HEK293 (cell line): ENCODE data around the gene ACVR1.

Source experiments
- CTCF ChIA-PET: fragments of 350-600 bp; formaldehyde crosslinking; extraction: SDS; loops from one replicate; lab custom pipeline; 2021; ENCODE audit warnings: antibody characterized with exemption; lab: Yijun Ruan, JAX
- POLR2A ChIA-PET: fragments of 300-600 bp; formaldehyde crosslinking; extraction: SDS; loops from one replicate; lab custom pipeline; 2020; ENCODE audit warnings: antibody characterized with exemption, inconsistent platforms; lab: Yijun Ruan, JAX
- H3K27ac ChIP-seq: fragments of 200-500 bp; sonication (Bioruptor generic); 2 replicates; pipeline ENCODE4 v1.5.1; 2014; ENCODE audit warnings: low read depth, low read length, control low read depth, inconsistent platforms; ENCODE audit errors: extremely low read depth
- H3K36me3 ChIP-seq, 2 experiments: fragments of 200-500 bp in 1 of 2; sonication (Bioruptor generic) in 1 of 2; 1 replicate in 1 of 2; 2 replicates in 1 of 2; pipeline ENCODE4 v1.5.1; 2014 to 2017; ENCODE audit warnings: inconsistent platforms in 2 of 2, low read length in 2 of 2; ENCODE audit not compliant: control insufficient read depth in 2 of 2, insufficient read depth in 1 of 2
- H3K4me1 ChIP-seq: fragments of 200-500 bp; sonication (Bioruptor generic); 2 replicates; pipeline ENCODE4 v1.5.1; 2014; ENCODE audit warnings: mild to moderate bottlenecking, low read length, inconsistent platforms; ENCODE audit not compliant: control insufficient read depth, insufficient read depth
- H3K4me3 ChIP-seq: 2 replicates; pipeline ENCODE4 v1.5.1; 2011; ENCODE audit warnings: low read depth, mild to moderate bottlenecking, control low read depth, low read length, moderate library complexity
- H3K9me3 ChIP-seq: fragments of 200-500 bp; sonication (Bioruptor generic); 2 replicates; pipeline ENCODE4 v1.5.1; 2014; ENCODE audit warnings: low read depth, low read length, inconsistent platforms; ENCODE audit not compliant: control insufficient read depth, insufficient read depth
- GLIS2 ChIP-seq: fragments of 450-650 bp; formaldehyde crosslinking; IDR thresholded peaks from 2 replicates; pipeline ENCODE4 v1.5.1; 2016; ENCODE audit warnings: missing biosample characterization, missing genetic modification characterization
- HOXD13 ChIP-seq: sonication (generic); formaldehyde crosslinking; IDR thresholded peaks from 2 replicates; pipeline ENCODE4 v1.8.0; 2022; ENCODE audit warnings: missing genetic modification reagents, borderline replicate concordance
- KLF10 ChIP-seq: fragments of 450-650 bp; IDR thresholded peaks from 2 replicates; pipeline ENCODE4 v1.5.1; 2018; ENCODE audit warnings: missing biosample characterization, mild to moderate bottlenecking, missing genetic modification characterization
- YY1 ChIP-seq: fragments of 450-650 bp; formaldehyde crosslinking; IDR thresholded peaks from 2 replicates; pipeline ENCODE4 v1.5.1; 2018; ENCODE audit warnings: missing biosample characterization, missing genetic modification characterization
- ZFP41 ChIP-seq: fragments of 450-650 bp; formaldehyde crosslinking; IDR thresholded peaks from 2 replicates; pipeline ENCODE4 v1.5.1; 2016; ENCODE audit warnings: missing biosample characterization, missing genetic modification characterization, borderline replicate concordance
- ZNF140 ChIP-seq: fragments of 450-650 bp; formaldehyde crosslinking; IDR thresholded peaks from 2 replicates; pipeline ENCODE4 v1.5.1; 2016; ENCODE audit warnings: missing biosample characterization, missing genetic modification characterization
- ZNF324 ChIP-seq: fragments of 450-650 bp; formaldehyde crosslinking; IDR thresholded peaks from 2 replicates; pipeline ENCODE4 v1.5.1; 2016; ENCODE audit warnings: missing biosample characterization, missing genetic modification characterization
- ZNF394 ChIP-seq: fragments of 450-650 bp; formaldehyde crosslinking; IDR thresholded peaks from 2 replicates; pipeline ENCODE4 v1.5.1; 2016; ENCODE audit warnings: missing biosample characterization, missing genetic modification characterization, mild to moderate bottlenecking, moderate library complexity, borderline replicate concordance
- ZNF529 ChIP-seq: fragments of 450-650 bp; formaldehyde crosslinking; IDR thresholded peaks from 2 replicates; pipeline ENCODE4 v1.5.1; 2017; ENCODE audit warnings: missing genetic modification characterization, missing biosample characterization; ENCODE audit not compliant: insufficient replicate concordance
- ZNF707 ChIP-seq: fragments of 450-650 bp; formaldehyde crosslinking; IDR thresholded peaks from 2 replicates; pipeline ENCODE4 v1.5.1; 2016; ENCODE audit warnings: missing biosample characterization, missing genetic modification characterization
- ZNF777 ChIP-seq: fragments of 450-650 bp; formaldehyde crosslinking; IDR thresholded peaks from 2 replicates; pipeline ENCODE4 v1.5.1; 2017; ENCODE audit warnings: missing biosample characterization, missing genetic modification characterization, borderline replicate concordance
- ZSCAN23 ChIP-seq: fragments of 450-650 bp; formaldehyde crosslinking; IDR thresholded peaks from 2 replicates; pipeline ENCODE4 v1.5.1; 2016; ENCODE audit warnings: missing biosample characterization, missing genetic modification characterization
- TF ChIP-seq, protein P1 (sequence below): fragments of 450-650 bp; formaldehyde crosslinking; IDR thresholded peaks from 2 replicates; pipeline ENCODE4 v1.5.1; 2017; ENCODE audit warnings: missing biosample characterization, missing genetic modification characterization
- TF ChIP-seq, protein P2 (sequence below): fragments of 450-650 bp; formaldehyde crosslinking; conservative IDR thresholded peaks from 2 replicates; pipeline ENCODE4 v1.5.1; 2016; ENCODE audit warnings: low read depth, missing biosample characterization, missing genetic modification characterization

Gene ACVR1

DNA sequence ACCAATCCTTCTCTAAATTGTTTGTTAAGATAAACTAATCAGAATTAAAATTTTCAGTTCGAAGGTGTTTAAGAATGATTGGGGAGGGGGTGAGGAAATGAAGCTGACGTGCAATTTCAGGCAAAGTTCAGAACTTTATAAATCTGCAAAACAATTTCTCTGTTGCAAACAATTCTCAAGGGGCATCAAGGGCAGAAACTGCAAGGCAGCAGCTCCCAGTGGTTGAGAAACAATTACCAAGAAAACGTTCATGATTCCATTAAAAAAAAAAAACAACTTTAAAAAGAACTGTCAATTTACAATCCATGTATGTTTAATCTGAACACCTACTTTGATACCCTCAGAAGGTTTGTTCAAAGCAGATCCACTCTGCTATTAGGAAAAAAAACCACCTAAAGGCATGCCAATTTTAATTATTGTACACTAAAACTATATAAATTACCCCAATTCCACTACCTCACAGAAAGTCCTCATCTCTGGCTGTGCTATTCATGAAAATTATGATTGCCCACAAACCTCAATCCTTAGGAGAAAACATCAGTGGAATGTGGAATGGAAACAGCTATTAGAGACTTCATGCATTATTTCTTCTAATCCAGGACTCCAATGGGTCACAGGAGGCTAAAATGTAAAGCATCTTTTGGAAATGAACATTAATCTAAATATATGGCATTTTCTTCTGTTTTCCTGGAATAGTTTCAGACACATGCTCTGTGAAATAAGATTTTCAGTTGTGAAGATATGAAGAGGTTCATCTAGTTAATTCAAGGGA, 127.6 kb downstream of the ACVR1 start:
- CTCF ChIA-PET, result interaction anchor here (1.1 kb wide), 1 partner anchor 256 kb away, joined by 3 read pairs; no protein-coding TSS in a partner anchor
- no peak overlapping the region for H3K27ac ChIP-seq
- peaks cover 0 to 11% of the 10 kb centered on the region in 2 experiments; a peak in 1 of 3 replicates for H3K36me3 ChIP-seq
- H3K4me1 ChIP-seq, result no peaks in the 10 kb centered on the region
- TF ChIP-seq ZNF529 (tag by site-specific recombination), result no peak
- H3K4me3 ChIP-seq, result no peak overlapping the region
- no peaks in the 10 kb centered on the region for H3K9me3 ChIP-seq
- POLR2A ChIA-PET, result no interaction called here

DNA sequence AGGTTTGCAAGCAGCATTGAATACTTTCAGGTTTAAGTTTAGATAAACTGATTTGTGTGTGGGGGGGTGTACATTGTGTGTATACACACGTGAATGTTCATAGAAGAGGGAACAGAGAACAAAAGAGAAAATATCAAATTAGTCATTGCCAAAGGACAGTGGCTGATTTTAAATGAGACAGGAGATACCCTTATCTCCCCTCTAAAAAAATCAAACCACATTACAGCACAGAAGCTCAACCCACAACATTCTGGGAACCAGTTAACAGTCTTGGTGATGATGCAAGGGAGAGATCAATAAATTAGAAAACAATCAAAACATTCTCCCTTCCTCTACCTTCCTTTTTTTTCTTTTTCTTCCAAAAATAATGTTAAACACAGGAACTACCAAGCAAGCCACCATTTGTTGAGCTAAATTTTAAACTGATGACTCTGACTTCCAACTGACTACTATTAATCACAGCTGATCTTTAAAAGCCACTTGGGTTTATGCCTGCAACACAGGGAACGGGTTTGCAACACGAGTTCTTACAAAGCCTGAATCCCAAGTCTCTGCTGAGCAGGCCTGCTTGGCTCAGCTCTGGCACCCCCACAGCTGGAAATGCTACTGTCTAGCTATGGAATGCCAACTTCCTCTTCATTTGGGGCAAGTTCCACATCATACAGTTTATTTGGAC, 128.3 kb downstream of the ACVR1 start:
- no peak for TF ChIP-seq YY1 (tag by site-specific recombination)
- no peak for TF ChIP-seq KLF10 (tag by site-specific recombination)
- TF ChIP-seq ZNF140 (tag by site-specific recombination), result no peak
- TF ChIP-seq, protein P1, sequence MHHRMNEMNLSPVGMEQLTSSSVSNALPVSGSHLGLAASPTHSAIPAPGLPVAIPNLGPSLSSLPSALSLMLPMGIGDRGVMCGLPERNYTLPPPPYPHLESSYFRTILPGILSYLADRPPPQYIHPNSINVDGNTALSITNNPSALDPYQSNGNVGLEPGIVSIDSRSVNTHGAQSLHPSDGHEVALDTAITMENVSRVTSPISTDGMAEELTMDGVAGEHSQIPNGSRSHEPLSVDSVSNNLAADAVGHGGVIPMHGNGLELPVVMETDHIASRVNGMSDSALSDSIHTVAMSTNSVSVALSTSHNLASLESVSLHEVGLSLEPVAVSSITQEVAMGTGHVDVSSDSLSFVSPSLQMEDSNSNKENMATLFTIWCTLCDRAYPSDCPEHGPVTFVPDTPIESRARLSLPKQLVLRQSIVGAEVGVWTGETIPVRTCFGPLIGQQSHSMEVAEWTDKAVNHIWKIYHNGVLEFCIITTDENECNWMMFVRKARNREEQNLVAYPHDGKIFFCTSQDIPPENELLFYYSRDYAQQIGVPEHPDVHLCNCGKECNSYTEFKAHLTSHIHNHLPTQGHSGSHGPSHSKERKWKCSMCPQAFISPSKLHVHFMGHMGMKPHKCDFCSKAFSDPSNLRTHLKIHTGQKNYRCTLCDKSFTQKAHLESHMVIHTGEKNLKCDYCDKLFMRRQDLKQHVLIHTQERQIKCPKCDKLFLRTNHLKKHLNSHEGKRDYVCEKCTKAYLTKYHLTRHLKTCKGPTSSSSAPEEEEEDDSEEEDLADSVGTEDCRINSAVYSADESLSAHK (tag by site-specific recombination), result no peak
- TF ChIP-seq ZFP41 (tag by site-specific recombination), result no peak
- no peak for TF ChIP-seq ZNF394 (tag by site-specific recombination)
- TF ChIP-seq ZSCAN23 (tag by site-specific recombination), result no peak
- TF ChIP-seq ZNF777 (tag by site-specific recombination), result no peak
- TF ChIP-seq GLIS2, result no peak
- TF ChIP-seq, protein P2, sequence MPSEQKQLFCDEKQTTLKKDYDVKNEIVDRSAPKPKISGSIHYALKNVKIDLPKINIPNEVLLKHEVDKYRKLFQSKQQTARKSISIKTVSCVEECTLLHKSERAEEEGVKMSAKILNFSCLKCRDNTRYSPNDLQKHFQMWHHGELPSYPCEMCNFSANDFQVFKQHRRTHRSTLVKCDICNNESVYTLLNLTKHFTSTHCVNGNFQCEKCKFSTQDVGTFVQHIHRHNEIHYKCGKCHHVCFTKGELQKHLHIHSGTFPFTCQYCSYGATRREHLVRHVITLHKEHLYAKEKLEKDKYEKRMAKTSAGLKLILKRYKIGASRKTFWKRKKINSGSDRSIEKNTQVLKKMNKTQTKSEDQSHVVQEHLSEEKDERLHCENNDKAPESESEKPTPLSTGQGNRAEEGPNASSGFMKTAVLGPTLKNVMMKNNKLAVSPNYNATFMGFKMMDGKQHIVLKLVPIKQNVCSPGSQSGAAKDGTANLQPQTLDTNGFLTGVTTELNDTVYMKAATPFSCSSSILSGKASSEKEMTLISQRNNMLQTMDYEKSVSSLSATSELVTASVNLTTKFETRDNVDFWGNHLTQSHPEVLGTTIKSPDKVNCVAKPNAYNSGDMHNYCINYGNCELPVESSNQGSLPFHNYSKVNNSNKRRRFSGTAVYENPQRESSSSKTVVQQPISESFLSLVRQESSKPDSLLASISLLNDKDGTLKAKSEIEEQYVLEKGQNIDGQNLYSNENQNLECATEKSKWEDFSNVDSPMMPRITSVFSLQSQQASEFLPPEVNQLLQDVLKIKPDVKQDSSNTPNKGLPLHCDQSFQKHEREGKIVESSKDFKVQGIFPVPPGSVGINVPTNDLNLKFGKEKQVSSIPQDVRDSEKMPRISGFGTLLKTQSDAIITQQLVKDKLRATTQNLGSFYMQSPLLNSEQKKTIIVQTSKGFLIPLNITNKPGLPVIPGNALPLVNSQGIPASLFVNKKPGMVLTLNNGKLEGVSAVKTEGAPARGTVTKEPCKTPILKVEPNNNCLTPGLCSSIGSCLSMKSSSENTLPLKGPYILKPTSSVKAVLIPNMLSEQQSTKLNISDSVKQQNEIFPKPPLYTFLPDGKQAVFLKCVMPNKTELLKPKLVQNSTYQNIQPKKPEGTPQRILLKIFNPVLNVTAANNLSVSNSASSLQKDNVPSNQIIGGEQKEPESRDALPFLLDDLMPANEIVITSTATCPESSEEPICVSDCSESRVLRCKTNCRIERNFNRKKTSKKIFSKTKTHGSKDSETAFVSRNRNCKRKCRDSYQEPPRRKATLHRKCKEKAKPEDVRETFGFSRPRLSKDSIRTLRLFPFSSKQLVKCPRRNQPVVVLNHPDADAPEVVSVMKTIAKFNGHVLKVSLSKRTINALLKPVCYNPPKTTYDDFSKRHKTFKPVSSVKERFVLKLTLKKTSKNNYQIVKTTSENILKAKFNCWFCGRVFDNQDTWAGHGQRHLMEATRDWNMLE (tag by site-specific recombination), result no peak
- TF ChIP-seq ZNF707 (tag by site-specific recombination), result no peak
- TF ChIP-seq ZNF324, result no peak
- no peak for TF ChIP-seq HOXD13 (CRISPR knock-in tag)
- POLR2A ChIA-PET, result no interaction called here
- no peaks in the 10 kb centered on the region for H3K9me3 ChIP-seq
- no peak overlapping the region for H3K27ac ChIP-seq
- no peaks in the 10 kb centered on the region for H3K4me1 ChIP-seq
- peaks cover 0 to 11% of the 10 kb centered on the region in 2 experiments; a peak in 1 of 3 replicates for H3K36me3 ChIP-seq
- CTCF ChIA-PET, result interaction anchor here (0.6 to 1.1 kb wide), 2 partner anchors 33 to 256 kb away, joined by 3 read pairs; no protein-coding TSS in a partner anchor
- no peak overlapping the region for H3K4me3 ChIP-seq
